Heart left ventricle (tissue), 16 donors: ENCODE measurements around the gene SLC25A21. TPM values are rescaled to one million over a fixed set of nuclear protein-coding genes. Genes with fewer than 3 reads are reported as not detected.

Experiments used
- ATAC-seq, 4 donors: fragments of 200-7000 bp; cut with Tn5 transposase; one replicate each; pipeline ENCODE4 v1.9.1; 2020 to 2022; ENCODE audit warnings: moderate library complexity in 4 of 4, mild to moderate bottlenecking in 3 of 4, moderate number of reproducible peaks in 1 of 4
- DNase-seq, 5 donors: peaks; one replicate each; pipeline ENCODE4 v3.0.0-alpha.2; 2020
- H3K27ac ChIP-seq, 12 donors: fragments of 200-600 bp; sonication (generic) in 4 of 12; one replicate each; pipeline versions ENCODE4 v1.5.0 to v1.8.0; 2016 to 2022; ENCODE audit warnings: mild to moderate bottlenecking in 2 of 12
- H3K27me3 ChIP-seq, 9 donors: fragments of 200-600 bp; sonication (generic) in 2 of 9; one replicate each; pipeline versions ENCODE4 v1.5.1 to v1.8.0; 2016 to 2022; ENCODE audit warnings: mild to moderate bottlenecking in 3 of 9
- H3K36me3 ChIP-seq, 9 donors: fragments of 200-600 bp; sonication (generic) in 2 of 9; one replicate each; pipeline versions ENCODE4 v1.5.0 to v1.8.0; 2018 to 2022; ENCODE audit warnings: mild to moderate bottlenecking in 2 of 9
- H3K4me1 ChIP-seq, 12 donors: fragments of 200-600 bp; sonication (generic) in 4 of 12; one replicate each; pipeline versions ENCODE4 v1.5.0 to v1.8.0; 2016 to 2022; ENCODE audit warnings: mild to moderate bottlenecking in 3 of 12
- H3K4me3 ChIP-seq, 12 donors: fragments of 200-600 bp; sonication (generic) in 4 of 12; one replicate each; pipeline versions ENCODE4 v1.5.0 to v1.8.0; 2017 to 2022; ENCODE audit warnings: mild to moderate bottlenecking in 9 of 12, moderate library complexity in 4 of 12
- H3K9me3 ChIP-seq, 12 donors: fragments of 200-600 bp; sonication (generic) in 4 of 12; one replicate each; pipeline versions ENCODE4 v1.5.0 to v1.8.0; 2016 to 2022; ENCODE audit warnings: mild to moderate bottlenecking in 1 of 12
- CTCF ChIP-seq, 12 donors: fragments of 200-600 bp; sonication (generic) in 4 of 12; IDR thresholded peaks; one replicate each; pipeline versions ENCODE4 v1.5.0 to v1.8.0; 2018 to 2022; ENCODE audit warnings: antibody characterized with exemption in 12 of 12, mild to moderate bottlenecking in 5 of 12
- POLR2A ChIP-seq, 2 donors: fragments of 450-650 bp; IDR thresholded peaks; one replicate each; pipeline ENCODE4 v1.6.1; 2017; ENCODE audit warnings: antibody characterized with exemption in 2 of 2, mild to moderate bottlenecking in 2 of 2, moderate library complexity in 2 of 2
- WGBS, 4 donors: extraction: QIAGEN DNeasy Blood & Tissue Kit in 2 of 4; methylation state at CpG; one replicate each; pipeline versions ENCODE4 v1.1.5 to v1.1.7; 2013 to 2018; 5-methylcytosine and 5-hydroxymethylcytosine counted together
- intact Hi-C, 10 donors: fragments of 100-400 bp; cut with DNase I; formaldehyde crosslinking; loops; one replicate each; pipeline versions ENCODE4 v1.11.1 to v1.14.2; 2022
- polyA plus RNA-seq, 2 donors: library from polyadenylated mRNA; stranded (reverse); fragments of 200-250 nt; gene quantifications; one replicate each; pipeline ENCODE4 v1.2.3, GENCODE V29; 2013
- total RNA-seq, 9 donors: library from RNA; depleted of rRNA in 2 of 9; stranded (reverse); fragments of >200 nt in 2 of 9; fragmentation: NEBNext Ultra II Directional in 3 of 9; extraction: Animal tissue kit (Norgen Biotek cat#: 25700) in 3 of 9; gene quantifications; one replicate each; pipeline versions ENCODE4 v1.1.0 to v1.2.4, GENCODE V29; 2016 to 2023
- donor health status: ischemic (EF 13 %, LVEDD 7.1; RV severe dilation, severe dysfunction).
- donor health status: healthy with polysubstance abuse.
- donor health status: DM: no; HTN: yes; CAD: no.
- donor health status: DM: no; HTN: no; CAD: no.
- donor health status: ischemic (EF 25% LVEDD 6.9; RV normal size, moderate dysfunction).
- donor health status: ischemic (EF 25% LVEDD 5.7; RV mildly dilated, moderate dysfunction).
- donor health status: healthy.
- donor health status: DM: yes; HTN: yes; CAD: no.
- donor health status: ischemic (EF 35%, LVEDD 5.7; RV mildly dilated, moderate dysfunction).
- donor health status: nonischemic (EF 11% LVEDD 7.7; RV severe dilation, severe dysfunction).
- donor health status: DM: yes; HTN: yes; CAD: no.
- donor health status: PGD.
- donor health status: ischemic (EF 29% LVEDD 5.4; RV normal size, mild dysfunction).
- donor health status: nonischemic (EF 23%, LVEDD 6.1; RV moderate dilation, normal function).

The SLC25A21 gene
- total and polyA plus RNA-seq, 11 donors = 0.12 to 1.6 (median 0.24) TPM; not detected in 1

DNA sequence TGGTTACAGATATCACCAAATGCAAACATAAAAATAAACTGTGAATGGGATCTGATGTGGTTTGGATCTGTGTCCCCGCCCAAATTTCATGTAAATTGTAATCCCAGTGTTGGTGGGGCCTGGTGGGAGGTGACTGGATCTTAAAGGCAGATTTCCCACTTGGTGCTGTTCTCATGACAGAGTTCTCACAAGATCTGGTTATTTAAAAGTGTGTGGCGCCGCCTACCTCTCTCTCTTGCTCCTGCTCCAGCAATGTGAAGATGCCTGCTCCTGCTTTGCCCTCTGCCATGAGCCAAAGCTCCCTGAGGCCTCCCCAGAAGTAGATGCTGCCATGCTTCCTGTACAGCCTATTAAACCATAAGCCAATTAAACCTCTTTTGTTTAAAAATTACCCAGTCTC, 47.8 kb downstream of the SLC25A21 start:
- H3K36me3 ChIP-seq = no peaks in the 10 kb centered on the region
- H3K9me3 ChIP-seq = no peaks in the 10 kb centered on the region
- 80 to 86% (median 81%) methylated on average over 3 of the region's 3 CpGs for WGBS, 4 donors
- no peak for DNase-seq
- no peak overlapping the region for H3K27ac ChIP-seq
- no peak overlapping the region for H3K4me3 ChIP-seq
- H3K4me1 ChIP-seq = no peaks in the 10 kb centered on the region
- ATAC-seq = no peak
- intact Hi-C loops = no loop called here
- TF ChIP-seq CTCF (IDR thresholded peaks at IDR 0.05) (no peak), POLR2A (IDR thresholded peaks at IDR 0.05) (no peak)
- no peaks in the 10 kb centered on the region for H3K27me3 ChIP-seq

GRCh38 chr14:37122919-37123639, 49.3 kb downstream of the SLC25A21 start:
- Histone ChIP-seq H3K4me3 (no peak overlapping the region), H3K9me3 (peaks cover 0 to 11% (median 0%) of the 10 kb centered on the region in 12 donors), H3K4me1 (no peaks in the 10 kb centered on the region), H3K36me3 (no peaks in the 10 kb centered on the region), H3K27ac (no peak overlapping the region), H3K27me3 (peaks cover 0 to 3% (median 0%) of the 10 kb centered on the region in 9 donors)
- no peak for ATAC-seq
- TF ChIP-seq CTCF (IDR thresholded peaks at IDR 0.05) (no peak), POLR2A (IDR thresholded peaks at IDR 0.05) (no peak)
- 83 to 92% (median 90%) methylated on average over 7 of the region's 7 CpGs for WGBS, 4 donors
- intact Hi-C loops = no loop called here
- DNase-seq = no peak

DNA sequence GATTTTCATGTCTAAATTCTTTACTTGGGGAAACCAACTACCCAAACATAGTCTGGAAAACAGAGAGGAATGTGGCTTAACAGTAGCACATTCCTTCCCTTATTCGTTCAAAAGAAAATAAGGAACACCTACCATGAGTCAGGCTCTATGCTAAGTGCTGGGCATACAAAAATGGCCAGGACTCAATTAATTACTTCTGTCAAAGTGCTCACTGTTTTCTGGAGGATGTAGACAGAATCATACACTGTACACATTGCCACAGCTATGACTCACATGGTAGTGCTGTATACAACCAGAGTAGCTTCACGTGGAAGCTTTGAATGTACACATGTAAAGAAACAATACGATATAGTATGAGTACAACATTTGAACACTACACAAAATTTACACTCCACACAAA, 50.1 kb downstream of the SLC25A21 start:
- ATAC-seq = no peak
- H3K27ac ChIP-seq = no peak overlapping the region

More for the DNA sequence above, 50.1 kb downstream of the SLC25A21 start:
- Histone ChIP-seq H3K9me3 (peaks cover 0 to 13% (median 0%) of the 10 kb centered on the region in 12 donors), H3K4me3 (no peak overlapping the region), H3K36me3 (no peaks in the 10 kb centered on the region), H3K4me1 (no peaks in the 10 kb centered on the region), H3K27me3 (peaks cover 0 to 3% (median 0%) of the 10 kb centered on the region in 9 donors)
- TF ChIP-seq POLR2A (IDR thresholded peaks at IDR 0.05) = no peak
- TF ChIP-seq CTCF (IDR thresholded peaks at IDR 0.05) = no peak
- intact Hi-C loops = no loop called here
- no peak for DNase-seq
- 75 to 84% (median 82%) methylated on average over 3 of the region's 3 CpGs for WGBS, 4 donors
